ENCODE measurements around the gene ABCG4.

Gene ABCG4

GRCh38 chr11:119209186-119209585 lies 60.3 kb downstream of the ABCG4 start:
- no peak for DNase-seq

- DNase-seq, result no peak
Observed at GRCh38 chr11:119210050-119210449, 61.2 kb downstream of the ABCG4 start.

All from activated CD8-positive, alpha-beta memory T cell treated with anti-CD3 and anti-CD28 coated beads, Interleukin-2, amount 50 U/mL, for 4 hours (primary cell).